Neural progenitor cell (in vitro differentiated cells): ENCODE measurements around the gene C3orf33. TPM values are rescaled to one million over a fixed set of nuclear protein-coding genes. Genes with fewer than 3 reads are reported as not detected.

Experiments
- DNase-seq: peaks from one replicate; pipeline ENCODE4 v3.0.0-alpha.2; 2016; ENCODE audit warnings: low spot score
- H2AFZ ChIP-seq: fragments of 200-600 bp; sonication (generic); replicated peaks from 2 replicates; pipeline ENCODE4 v1.6.1; 2016; ENCODE audit warnings: antibody characterized with exemption
- H3F3A ChIP-seq: fragments of 200-600 bp; sonication (generic); 2 replicates; pipeline ENCODE4 v1.6.1; 2016; ENCODE audit warnings: antibody characterized with exemption, low read depth
- H3K27ac ChIP-seq: fragments of 200-600 bp; sonication (generic); 2 replicates; pipeline ENCODE4 v1.5.1; 2016; ENCODE audit warnings: mild to moderate bottlenecking
- H3K27me3 ChIP-seq: fragments of 200-600 bp; sonication (generic); 2 replicates; pipeline ENCODE4 v1.6.1; 2016; ENCODE audit warnings: mild to moderate bottlenecking, moderate library complexity
- H3K36me3 ChIP-seq: fragments of 200-600 bp; sonication (generic); 2 replicates; pipeline ENCODE4 v1.5.1; 2016
- H3K4me1 ChIP-seq: fragments of 200-600 bp; sonication (generic); 2 replicates; pipeline ENCODE4 v1.6.1; 2016; ENCODE audit warnings: mixed run types
- H3K4me2 ChIP-seq: fragments of 200-600 bp; sonication (generic); 2 replicates; pipeline ENCODE4 v1.6.1; 2016
- H3K4me3 ChIP-seq: fragments of 200-600 bp; sonication (generic); 2 replicates; pipeline ENCODE4 v1.5.1; 2016
- H3K79me2 ChIP-seq: fragments of 200-600 bp; sonication (generic); 2 replicates; pipeline ENCODE4 v1.6.1; 2016; ENCODE audit warnings: low read depth
- H3K9ac ChIP-seq: fragments of 200-600 bp; sonication (generic); 2 replicates; pipeline ENCODE4 v1.6.1; 2016
- H3K9me3 ChIP-seq: fragments of 200-600 bp; sonication (generic); 2 replicates; pipeline ENCODE4 v1.5.1; 2016; ENCODE audit warnings: low read depth
- H4K20me1 ChIP-seq: fragments of 200-600 bp; sonication (generic); 2 replicates; pipeline ENCODE4 v1.6.1; 2016; ENCODE audit warnings: low read depth
- H3K27ac Mint-ChIP-seq: 3 replicates; pipeline ENCODE4 v1.8.0; 2021; ENCODE audit warnings: mixed read lengths
- H3K27me3 Mint-ChIP-seq: 2 replicates; pipeline ENCODE4 v1.8.0; 2022; ENCODE audit warnings: low read depth, mild to moderate bottlenecking, inconsistent platforms, moderate library complexity, mixed read lengths; ENCODE audit not compliant: insufficient read depth
- H3K36me3 Mint-ChIP-seq: 3 replicates; pipeline ENCODE4 v1.8.0; 2021; ENCODE audit warnings: mixed read lengths
- H3K4me1 Mint-ChIP-seq: 3 replicates; pipeline ENCODE4 v1.8.0; 2021; ENCODE audit warnings: mixed read lengths
- H3K4me3 Mint-ChIP-seq: 3 replicates; pipeline ENCODE4 v1.8.0; 2021; ENCODE audit warnings: mild to moderate bottlenecking, moderate library complexity, mixed read lengths
- H3K9me3 Mint-ChIP-seq: 3 replicates; pipeline ENCODE4 v1.8.0; 2020; ENCODE audit warnings: mixed read lengths
- EZH2 ChIP-seq: fragments of 200-600 bp; sonication (generic); IDR thresholded peaks from 2 replicates; pipeline ENCODE4 v1.6.1; 2017; ENCODE audit warnings: antibody characterized with exemption, mild to moderate bottlenecking, moderate library complexity
- EZH2phosphoT487 ChIP-seq: fragments of 200-600 bp; sonication (generic); IDR thresholded peaks from 2 replicates; pipeline ENCODE4 v1.6.1; 2017; ENCODE audit warnings: antibody characterized with exemption
- total RNA-seq: library from RNA; depleted of rRNA; stranded (reverse); fragments of >200 nt; gene quantifications from 2 replicates; pipeline ENCODE4 v1.2.3, GENCODE V29; 2015; ENCODE audit warnings: low replicate concordance
- TF ChIP-seq, protein P1 (sequence below): fragments of 200-600 bp; sonication (generic); IDR thresholded peaks from 2 replicates; pipeline ENCODE4 v1.5.1; 2017; ENCODE audit warnings: antibody characterized with exemption, mild to moderate bottlenecking

The C3orf33 gene, protein sequence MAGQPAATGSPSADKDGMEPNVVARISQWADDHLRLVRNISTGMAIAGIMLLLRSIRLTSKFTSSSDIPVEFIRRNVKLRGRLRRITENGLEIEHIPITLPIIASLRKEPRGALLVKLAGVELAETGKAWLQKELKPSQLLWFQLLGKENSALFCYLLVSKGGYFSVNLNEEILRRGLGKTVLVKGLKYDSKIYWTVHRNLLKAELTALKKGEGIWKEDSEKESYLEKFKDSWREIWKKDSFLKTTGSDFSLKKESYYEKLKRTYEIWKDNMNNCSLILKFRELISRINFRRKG
- total RNA-seq, result 7.7 and 13.5 TPM in 2 replicates

DNA sequence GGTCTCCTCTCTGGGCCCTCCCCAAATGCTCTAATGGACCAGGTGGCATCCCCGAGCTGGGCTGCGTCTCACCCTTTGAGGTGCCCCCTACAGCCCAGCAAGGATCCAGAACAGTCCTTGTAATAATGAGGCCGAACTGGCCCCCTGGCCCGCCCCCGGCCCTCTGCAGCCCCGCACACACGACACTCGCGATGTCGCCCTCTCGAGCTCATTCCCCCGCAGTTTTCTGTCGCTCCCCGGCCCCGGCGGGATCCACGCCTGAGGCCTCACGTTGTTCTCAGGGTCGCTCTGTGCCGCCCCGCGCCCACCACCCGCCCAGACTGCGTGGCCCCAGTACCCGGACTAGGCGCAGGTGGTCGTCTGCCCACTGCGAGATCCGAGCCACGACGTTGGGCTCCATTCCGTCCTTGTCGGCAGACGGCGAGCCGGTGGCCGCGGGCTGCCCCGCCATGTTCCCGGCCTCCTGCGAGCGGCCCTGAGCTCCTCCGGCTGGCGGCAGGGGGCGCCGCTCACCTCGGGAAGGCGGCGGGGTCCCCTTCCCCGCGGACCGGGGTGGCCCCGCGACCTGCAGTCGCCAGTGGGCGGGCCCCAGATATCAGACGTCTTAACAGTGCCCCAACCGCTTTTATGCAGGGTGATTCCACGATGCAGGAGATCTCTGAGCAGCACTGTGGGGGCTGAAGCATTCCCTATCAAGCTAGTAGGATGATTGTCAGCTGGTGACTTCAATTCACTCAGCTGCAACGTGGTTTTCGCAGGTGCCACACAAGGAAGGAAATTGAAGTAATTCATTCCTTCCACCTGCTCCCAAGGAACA is at the start of gene C3orf33:
C3orf33 (minus strand) TSS at position 477 of the 817 bp plus-strand sequence; CDS start at position 451, 26 bp downstream.
- H3K36me3 Mint-ChIP-seq, result peaks cover 19% of the 10 kb centered on the region
- no peaks in the 10 kb centered on the region for H3K9me3 Mint-ChIP-seq
- peak within 1 kb of the TSS; percentile 89 for H3K4me3 Mint-ChIP-seq
- Histone ChIP-seq H3K79me2 (no peaks in the 10 kb centered on the region), H3K36me3 (peaks cover 7% of the 10 kb centered on the region), H3F3A (no peaks in the 10 kb centered on the region), H3K4me1 (no peaks in the 10 kb centered on the region), H3K9ac (peak within 1 kb of the TSS; percentile 81), H3K27ac (no peak within 1 kb of the TSS), H3K9me3 (no peaks in the 10 kb centered on the region), H4K20me1 (no peaks in the 10 kb centered on the region), H3K27me3 (no peaks in the 10 kb centered on the region), H3K4me2 (peak within 1 kb of the TSS; percentile 75), H3K4me3 (peak within 1 kb of the TSS; percentile 79), H2AFZ (peak within 1 kb of the TSS; percentile 98)
- peak within 1 kb of the TSS; percentile 86 for H3K27ac Mint-ChIP-seq
- H3K27me3 Mint-ChIP-seq, result peaks cover 2% of the 10 kb centered on the region
- peaks cover 2% of the 10 kb centered on the region for H3K4me1 Mint-ChIP-seq
- TF ChIP-seq, protein P1, sequence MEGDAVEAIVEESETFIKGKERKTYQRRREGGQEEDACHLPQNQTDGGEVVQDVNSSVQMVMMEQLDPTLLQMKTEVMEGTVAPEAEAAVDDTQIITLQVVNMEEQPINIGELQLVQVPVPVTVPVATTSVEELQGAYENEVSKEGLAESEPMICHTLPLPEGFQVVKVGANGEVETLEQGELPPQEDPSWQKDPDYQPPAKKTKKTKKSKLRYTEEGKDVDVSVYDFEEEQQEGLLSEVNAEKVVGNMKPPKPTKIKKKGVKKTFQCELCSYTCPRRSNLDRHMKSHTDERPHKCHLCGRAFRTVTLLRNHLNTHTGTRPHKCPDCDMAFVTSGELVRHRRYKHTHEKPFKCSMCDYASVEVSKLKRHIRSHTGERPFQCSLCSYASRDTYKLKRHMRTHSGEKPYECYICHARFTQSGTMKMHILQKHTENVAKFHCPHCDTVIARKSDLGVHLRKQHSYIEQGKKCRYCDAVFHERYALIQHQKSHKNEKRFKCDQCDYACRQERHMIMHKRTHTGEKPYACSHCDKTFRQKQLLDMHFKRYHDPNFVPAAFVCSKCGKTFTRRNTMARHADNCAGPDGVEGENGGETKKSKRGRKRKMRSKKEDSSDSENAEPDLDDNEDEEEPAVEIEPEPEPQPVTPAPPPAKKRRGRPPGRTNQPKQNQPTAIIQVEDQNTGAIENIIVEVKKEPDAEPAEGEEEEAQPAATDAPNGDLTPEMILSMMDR, result peak; percentile 84
- TF ChIP-seq EZH2 (no peak), EZH2phosphoT487 (no peak)
- DNase-seq, result peak; percentile 86

DNA sequence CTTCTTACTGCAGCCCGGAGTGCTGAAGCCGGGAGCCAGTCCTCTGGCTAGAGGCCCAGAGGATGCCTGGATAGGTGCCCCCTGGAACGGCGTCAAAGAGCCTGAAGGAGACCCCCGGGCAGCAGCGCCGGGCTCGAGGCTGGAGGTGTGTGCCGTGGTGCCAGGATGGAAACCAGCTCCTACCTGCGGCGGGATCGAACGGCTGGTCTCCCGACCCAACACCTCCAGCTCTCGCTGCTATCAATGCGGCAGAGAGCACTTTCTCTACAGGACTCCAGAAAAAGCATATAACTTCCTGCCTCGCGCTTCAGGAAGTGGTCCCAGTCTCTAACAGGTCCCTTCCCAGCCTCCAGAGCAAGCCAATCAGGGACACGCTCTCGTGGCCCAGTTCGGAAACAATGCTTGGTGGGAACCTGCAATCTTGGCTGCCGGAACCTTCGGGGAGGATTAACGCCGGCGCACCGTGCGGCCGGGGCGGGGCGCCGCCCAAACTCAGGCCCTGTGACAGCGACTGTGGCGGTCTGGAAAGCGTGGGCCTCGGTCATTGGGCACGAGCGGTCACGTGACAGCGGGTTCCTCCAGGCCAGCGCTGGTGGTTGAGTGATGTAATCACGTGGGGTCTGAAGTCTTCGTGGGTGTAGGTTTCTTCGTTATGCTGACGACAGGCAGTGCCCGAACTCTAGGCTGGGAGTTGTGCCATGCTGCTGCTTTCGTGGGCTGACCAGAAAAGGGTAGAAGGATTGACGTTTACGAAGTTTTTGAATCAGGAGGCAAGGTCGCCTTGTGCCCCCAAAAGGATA is 48.3 kb upstream of the C3orf33 start, which contains the start of gene SLC33A1:
SLC33A1 (minus strand) TSS at position 287 of the 800 bp plus-strand sequence. CDS start 430 bp downstream, outside the sequence.
- Histone ChIP-seq H3K4me2 (peak within 1 kb of the TSS; percentile 96), H3K4me3 (peak within 1 kb of the TSS; percentile 87), H3K27me3 (peaks cover 5% of the 10 kb centered on the region), H3K36me3 (no peaks in the 10 kb centered on the region), H3K9me3 (no peaks in the 10 kb centered on the region), H3K9ac (peak within 1 kb of the TSS; percentile 79), H4K20me1 (peaks cover 17% of the 10 kb centered on the region), H3K79me2 (peaks cover 47% of the 10 kb centered on the region), H3K27ac (peak within 1 kb of the TSS; percentile 0), H2AFZ (peak within 1 kb of the TSS; percentile 90), H3K4me1 (peaks cover 19% of the 10 kb centered on the region), H3F3A (peaks cover 13% of the 10 kb centered on the region)
- Mint-ChIP-seq H3K27me3 (peaks cover 5% of the 10 kb centered on the region), H3K27ac (peak within 1 kb of the TSS; percentile 99), H3K4me3 (peak within 1 kb of the TSS; percentile 99), H3K36me3 (peaks cover 3% of the 10 kb centered on the region), H3K9me3 (peaks cover 3% of the 10 kb centered on the region), H3K4me1 (peaks cover 26% of the 10 kb centered on the region)
- TF ChIP-seq, protein P1, result no peak
- no peak for TF ChIP-seq EZH2
- DNase-seq, result peak; percentile 98
